SK-N-SH (cell line): Measurements from ENCODE around the gene B4GALNT3.

Source experiments
- EZH2phosphoT487 ChIP-seq: fragments of 200-600 bp; sonication (generic); IDR thresholded peaks from 2 replicates; pipeline ENCODE4 v1.6.1; 2017; ENCODE audit warnings: low read depth, mixed run types, mild to moderate bottlenecking, antibody characterized with exemption, moderate library complexity, borderline replicate concordance
- GABPA ChIP-seq: IDR thresholded peaks from 2 replicates; pipeline ENCODE4 v1.4.0; 2012; ENCODE audit warnings: low read depth, mild to moderate bottlenecking
- NFIC ChIP-seq: IDR thresholded peaks from 2 replicates; pipeline ENCODE4 v1.4.0; 2012; ENCODE audit warnings: borderline replicate concordance
- POLR2AphosphoS5 ChIP-seq: IDR thresholded peaks from 2 replicates; pipeline ENCODE4 v1.6.1; 2012; ENCODE audit warnings: low read depth, low read length
- RXRA ChIP-seq: IDR thresholded peaks from 2 replicates; pipeline ENCODE4 v1.4.0; 2012; ENCODE audit warnings: low read depth, mild to moderate bottlenecking, borderline replicate concordance
- SMC3 ChIP-seq: IDR thresholded peaks from 2 replicates; pipeline ENCODE4 v1.6.1; 2012; ENCODE audit warnings: low read depth, low read length, improper control_type of control experiment
- TCF12 ChIP-seq: IDR thresholded peaks from 2 replicates; pipeline ENCODE4 v1.4.0; 2012
- TF ChIP-seq, protein P1 (sequence below): fragments of 200-600 bp; sonication (generic); IDR thresholded peaks from 2 replicates; pipeline ENCODE4 v1.6.1; 2017; ENCODE audit warnings: antibody characterized with exemption, mild to moderate bottlenecking, moderate library complexity
- TF ChIP-seq, protein P2 (sequence below): IDR thresholded peaks from 2 replicates; pipeline ENCODE4 v1.4.0; 2012; ENCODE audit warnings: low read depth

DNA sequence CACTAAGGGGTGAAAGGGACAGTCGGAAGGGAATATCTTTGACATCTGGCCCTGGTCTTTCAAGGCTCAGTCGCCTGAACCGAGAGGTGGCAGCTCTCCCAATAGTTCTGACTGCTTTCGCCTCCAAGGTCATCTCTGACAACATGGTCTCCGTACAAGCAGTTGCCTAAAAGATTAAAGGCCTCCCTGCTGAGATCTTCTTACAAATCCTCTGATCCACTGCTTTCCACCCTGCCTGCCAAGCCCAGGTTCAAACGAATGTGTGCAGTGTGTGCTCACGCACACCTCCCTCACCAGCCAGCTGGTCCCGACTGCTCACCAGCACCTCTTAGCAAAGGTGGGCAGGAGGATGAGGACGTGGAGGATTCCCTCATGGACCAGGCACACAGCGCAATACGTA lies 10.4 kb downstream of the B4GALNT3 start:
- TF ChIP-seq, protein P1, sequence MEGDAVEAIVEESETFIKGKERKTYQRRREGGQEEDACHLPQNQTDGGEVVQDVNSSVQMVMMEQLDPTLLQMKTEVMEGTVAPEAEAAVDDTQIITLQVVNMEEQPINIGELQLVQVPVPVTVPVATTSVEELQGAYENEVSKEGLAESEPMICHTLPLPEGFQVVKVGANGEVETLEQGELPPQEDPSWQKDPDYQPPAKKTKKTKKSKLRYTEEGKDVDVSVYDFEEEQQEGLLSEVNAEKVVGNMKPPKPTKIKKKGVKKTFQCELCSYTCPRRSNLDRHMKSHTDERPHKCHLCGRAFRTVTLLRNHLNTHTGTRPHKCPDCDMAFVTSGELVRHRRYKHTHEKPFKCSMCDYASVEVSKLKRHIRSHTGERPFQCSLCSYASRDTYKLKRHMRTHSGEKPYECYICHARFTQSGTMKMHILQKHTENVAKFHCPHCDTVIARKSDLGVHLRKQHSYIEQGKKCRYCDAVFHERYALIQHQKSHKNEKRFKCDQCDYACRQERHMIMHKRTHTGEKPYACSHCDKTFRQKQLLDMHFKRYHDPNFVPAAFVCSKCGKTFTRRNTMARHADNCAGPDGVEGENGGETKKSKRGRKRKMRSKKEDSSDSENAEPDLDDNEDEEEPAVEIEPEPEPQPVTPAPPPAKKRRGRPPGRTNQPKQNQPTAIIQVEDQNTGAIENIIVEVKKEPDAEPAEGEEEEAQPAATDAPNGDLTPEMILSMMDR: no peak
- TF ChIP-seq TCF12 (no peak), RXRA (no peak), SMC3 (no peak), NFIC (no peak), POLR2AphosphoS5 (no peak), GABPA (no peak), EZH2phosphoT487 (no peak)
- TF ChIP-seq, protein P2, sequence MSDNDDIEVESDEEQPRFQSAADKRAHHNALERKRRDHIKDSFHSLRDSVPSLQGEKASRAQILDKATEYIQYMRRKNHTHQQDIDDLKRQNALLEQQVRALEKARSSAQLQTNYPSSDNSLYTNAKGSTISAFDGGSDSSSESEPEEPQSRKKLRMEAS: no peak
